ENCODE results near the gene FER.

DNA sequence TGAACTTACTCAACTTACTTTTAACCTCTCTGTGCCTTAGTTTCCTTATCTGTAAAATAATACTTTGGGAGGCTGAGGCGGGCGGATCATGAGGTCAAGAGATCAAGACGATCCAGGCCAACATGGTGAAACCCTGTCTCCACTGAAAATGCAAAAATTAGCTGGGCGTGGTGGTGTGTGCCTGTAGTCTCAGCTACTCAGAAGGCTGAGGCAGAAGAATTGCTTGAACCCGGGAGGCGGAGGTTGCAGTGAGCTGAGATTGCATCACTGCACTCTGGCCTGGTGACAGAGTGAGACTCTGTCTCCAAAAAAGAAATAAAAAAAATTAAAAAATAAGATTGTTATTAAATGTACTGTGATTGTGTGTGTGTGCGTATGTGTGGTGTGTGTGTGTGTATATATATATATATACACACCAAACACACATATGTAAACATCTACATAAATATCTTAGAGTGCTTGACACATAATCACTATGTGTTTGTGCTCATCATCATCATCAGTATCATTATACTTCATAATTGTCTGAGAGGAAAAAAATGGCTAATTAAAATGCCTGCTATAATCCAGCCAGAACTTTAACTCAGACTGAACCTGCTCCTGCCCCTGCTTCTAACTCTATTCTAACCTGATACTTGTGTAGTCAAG, 312.8 kb downstream of the FER start:
- TF ChIP-seq, protein P1, sequence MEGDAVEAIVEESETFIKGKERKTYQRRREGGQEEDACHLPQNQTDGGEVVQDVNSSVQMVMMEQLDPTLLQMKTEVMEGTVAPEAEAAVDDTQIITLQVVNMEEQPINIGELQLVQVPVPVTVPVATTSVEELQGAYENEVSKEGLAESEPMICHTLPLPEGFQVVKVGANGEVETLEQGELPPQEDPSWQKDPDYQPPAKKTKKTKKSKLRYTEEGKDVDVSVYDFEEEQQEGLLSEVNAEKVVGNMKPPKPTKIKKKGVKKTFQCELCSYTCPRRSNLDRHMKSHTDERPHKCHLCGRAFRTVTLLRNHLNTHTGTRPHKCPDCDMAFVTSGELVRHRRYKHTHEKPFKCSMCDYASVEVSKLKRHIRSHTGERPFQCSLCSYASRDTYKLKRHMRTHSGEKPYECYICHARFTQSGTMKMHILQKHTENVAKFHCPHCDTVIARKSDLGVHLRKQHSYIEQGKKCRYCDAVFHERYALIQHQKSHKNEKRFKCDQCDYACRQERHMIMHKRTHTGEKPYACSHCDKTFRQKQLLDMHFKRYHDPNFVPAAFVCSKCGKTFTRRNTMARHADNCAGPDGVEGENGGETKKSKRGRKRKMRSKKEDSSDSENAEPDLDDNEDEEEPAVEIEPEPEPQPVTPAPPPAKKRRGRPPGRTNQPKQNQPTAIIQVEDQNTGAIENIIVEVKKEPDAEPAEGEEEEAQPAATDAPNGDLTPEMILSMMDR (conservative IDR thresholded peaks at IDR 0.05; ENCODE audit: low read depth, low read length) = no peak
- no peak for TF ChIP-seq EZH2 (IDR thresholded peaks at IDR 0.05; ENCODE audit: borderline replicate concordance, low read depth, low read length, poor library complexity, severe bottlenecking)

Measured in A673 (cell line).